AML-193 (cell line): ENCODE measurements around the gene PKDCC.

Experiments used
- DNase-seq, 2 experiments: peaks; one replicate each; lab custom pipeline; 2025; lab: John Stamatoyannopoulos, UW

Gene PKDCC

DNA sequence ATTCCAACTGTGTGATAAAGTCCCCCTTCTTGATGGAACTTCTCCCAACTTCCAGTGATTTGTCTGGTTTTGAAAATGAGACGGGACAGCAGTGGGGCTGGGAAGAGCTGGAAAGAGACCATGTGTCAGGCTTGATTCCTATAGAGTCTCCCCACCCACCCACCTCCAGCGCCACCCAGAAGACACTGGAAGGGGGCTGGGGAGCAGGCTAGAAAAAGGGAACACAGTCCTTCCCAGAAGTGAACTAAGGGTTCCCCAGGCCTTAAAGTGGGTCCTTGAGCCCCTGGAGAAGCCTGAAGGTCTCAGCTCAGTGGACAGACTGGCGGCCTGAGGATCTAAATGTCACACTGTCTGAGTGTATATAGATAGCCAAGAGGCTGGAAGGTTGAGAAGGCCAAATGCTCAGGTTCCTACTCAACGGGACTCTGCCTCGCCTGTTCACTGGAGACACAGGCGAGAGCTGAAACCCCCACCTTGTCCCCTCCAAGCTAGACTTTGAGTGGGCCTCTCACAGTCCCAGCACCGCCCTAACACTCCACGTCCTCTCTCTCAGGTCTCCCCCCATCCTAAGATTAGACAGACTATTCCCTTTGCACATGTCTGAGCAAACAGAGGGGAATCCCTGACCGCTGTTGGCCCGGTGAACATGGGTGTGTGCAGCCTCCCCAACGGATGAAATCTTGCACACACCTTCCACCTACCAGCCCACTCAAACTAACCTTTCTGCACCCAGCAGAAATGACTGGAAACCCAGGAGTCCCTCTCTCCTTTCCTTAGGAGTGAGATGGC lies 1.6 kb downstream of the PKDCC start:
- DNase-seq: no peak

DNA sequence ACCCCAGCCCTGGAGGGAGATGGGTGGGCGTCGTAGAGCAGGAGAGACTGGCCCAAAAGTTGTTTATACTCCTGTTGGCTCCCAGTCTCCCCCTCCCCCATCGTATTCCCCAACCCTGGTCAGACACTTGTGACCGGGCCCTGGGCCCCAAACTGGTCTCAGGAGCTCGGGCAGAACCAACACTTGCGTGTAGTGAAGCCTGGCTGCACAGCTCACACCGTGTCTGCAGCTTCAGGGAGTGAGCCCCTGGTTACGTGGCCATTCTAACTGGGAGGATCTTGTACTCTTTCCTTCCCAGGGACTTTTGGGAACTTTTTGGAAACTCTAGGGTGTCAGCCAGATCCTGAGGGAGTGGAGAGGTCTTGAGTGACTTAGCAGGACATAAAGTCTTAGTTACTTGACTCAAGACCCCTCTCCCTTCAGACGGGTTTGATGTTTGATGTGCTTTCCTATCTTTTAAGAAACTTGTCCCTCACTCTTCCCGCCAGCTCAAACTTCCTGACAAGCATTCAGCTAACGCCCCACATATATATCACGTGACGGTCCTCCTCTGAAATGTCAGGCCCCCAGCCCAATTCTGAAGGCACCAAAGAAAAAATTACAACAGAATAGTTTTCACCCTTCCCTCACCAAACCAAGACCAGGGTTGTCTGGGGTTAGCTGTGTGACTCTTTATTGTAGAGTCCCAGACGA lies 2.3 kb downstream of the PKDCC start:
- DNase-seq: no peak

DNA sequence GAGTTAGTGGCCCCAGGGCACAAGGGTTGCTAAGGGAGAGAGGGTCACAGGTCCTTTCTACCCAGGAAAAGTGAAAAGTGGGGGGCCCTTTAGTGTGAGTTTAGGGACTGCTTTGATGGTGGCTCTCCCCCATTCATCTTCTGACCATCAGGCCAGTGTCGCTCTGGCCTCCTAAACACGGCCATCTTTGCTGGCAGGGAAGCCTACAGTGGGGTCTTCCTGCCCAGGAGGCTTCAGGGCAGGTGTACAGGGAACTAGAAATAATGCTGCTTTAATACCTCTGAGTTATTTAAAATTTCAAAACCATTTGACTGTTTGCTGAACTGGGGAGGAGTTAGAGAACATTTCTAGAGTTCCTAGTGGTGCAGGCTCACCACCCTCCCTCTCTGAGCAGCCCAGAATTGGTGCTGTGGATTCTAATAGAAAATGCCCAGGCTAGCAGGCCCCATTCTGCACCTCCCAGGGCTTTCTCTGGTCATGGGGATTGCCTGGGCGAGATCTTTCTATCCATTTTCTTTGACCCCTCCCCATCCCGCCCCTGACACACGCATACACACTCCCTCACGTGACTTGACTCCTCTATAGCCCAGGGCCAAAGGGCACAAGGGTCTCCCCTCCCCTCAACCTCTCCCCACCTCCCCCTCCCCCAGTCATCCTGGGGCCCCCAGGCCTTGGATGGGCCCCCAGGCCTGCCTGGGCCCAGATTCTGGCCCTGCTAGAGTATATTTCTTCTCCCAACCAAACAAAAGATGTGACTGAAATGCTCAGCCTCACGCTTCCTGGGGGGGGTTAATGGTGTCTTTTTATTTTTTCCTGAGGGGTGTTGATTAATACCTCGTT lies 3.1 kb downstream of the PKDCC start:
- no peak for DNase-seq

DNA sequence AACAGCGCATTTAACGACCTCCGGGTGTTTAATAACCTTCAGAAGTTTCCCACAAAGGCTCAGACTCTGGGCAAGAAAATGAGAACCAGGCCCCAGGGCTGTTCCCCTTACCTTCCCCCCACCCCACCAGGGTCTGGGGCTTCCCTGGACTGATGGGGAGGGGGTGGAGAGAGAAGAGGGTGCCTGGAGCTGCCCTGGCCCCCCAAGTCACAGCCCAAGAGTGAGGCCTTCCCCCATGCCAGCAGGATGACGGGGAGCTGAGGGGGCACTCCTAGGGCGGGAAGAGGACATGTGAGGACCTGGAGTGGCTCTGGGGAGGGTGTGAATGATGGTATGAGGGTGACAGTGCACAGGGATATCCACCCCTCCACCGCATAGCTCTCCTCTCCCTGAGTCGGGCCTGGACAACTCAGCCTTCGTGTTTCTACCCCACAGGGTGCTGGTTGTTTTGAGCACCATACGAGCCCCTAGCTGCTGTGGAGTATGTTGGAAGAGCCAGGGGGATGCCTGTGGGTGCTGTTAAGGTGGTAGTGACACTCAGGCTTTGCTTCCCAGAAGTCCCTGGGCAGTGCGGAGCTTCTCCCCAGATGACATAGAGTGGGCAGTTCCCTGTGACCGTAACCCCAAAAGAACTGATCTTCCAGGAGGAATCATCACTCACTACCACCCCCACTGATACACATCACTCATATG lies 3.9 kb downstream of the PKDCC start:
- no peak for DNase-seq

DNA sequence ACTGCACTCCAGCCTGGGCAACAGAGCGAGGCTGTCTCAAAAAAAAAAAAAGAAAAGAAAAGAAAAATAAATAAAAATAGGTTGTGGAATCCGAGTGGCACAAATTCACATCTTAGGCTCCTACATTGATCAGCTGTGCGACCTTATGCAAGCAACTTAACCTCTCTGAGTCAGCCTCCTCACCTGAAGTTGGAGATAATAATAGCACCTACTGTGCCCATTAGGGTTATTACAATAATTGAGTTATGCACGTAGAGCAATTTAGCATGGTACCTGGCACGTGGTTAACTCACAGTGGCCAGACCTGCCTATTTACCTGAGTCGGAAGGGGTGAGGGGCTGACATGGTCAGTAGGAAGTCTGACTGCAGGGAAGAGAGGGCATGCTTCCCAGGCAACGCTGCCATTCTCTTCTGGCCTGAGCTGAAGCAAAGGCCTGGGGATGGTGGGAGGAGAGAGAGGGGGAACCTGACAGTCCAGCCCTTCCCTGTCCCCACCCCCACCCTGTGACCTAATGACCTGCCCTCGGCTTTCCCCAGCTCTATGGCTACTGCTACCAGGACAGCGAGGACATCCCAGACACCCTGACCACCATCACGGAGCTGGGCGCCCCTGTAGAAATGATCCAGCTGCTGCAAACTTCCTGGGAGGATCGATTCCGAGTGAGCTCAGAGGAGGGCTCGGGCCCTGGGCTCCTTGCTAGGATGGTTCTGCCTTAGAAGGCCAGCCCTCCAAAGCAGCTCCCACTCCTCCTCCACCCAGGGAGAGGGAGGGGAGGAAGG lies 5.1 kb downstream of the PKDCC start:
- no peak for DNase-seq

DNA sequence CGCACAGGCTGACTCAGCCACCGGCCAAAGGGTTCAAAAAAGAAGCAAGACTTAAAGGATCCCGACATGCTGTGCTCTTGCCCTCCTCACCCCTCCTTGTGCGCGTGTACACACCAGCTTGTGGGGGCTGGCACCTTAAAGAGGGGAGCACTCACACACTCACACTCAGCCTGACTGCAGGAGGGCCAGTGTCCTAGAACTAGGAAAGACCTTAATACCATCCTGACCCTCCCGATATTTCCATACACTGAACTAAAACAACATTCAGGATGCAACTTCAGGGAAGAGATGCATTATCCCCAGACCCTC lies 5.6 kb downstream of the PKDCC start:
- no peak for DNase-seq

DNA sequence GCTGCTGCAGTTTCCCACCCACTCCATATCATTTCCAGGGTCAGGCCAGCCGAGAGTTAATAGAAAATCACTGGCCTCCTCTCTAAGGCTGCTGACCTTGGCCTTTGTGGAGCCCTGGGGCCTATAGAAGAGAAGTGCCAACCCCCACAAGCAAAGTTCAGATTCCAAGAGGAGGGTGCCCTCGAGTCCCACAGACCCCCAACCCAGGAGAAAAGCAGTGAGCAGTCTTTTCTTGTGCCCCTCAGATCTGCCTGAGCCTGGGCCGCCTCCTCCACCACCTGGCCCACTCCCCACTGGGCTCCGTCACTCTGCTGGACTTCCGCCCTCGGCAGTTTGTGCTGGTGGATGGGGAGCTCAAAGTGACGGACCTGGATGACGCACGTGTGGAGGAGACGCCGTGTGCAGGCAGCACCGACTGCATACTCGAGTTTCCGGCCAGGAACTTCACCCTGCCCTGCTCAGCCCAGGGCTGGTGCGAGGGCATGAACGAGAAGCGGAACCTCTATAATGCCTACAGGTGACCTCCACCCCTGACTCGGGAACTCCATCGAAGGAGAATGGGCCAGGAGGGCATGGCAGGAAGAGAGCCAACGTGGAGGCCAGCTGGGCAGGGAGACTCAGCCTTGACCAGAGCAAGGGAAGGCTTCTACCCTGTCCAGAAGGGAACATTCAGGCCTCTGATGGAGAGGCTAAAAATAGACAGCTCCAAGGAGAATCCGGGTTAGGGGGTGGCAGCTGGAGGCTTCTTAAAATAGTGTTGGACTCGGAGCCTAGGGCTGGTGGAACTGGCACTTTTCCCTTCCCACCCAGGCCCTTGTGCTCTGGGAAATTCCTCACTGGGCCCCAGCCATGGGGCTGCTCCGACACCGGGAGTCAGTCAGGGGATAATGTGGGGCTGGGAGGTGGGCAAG lies 6.2 kb downstream of the PKDCC start:
- DNase-seq: no peak

DNA sequence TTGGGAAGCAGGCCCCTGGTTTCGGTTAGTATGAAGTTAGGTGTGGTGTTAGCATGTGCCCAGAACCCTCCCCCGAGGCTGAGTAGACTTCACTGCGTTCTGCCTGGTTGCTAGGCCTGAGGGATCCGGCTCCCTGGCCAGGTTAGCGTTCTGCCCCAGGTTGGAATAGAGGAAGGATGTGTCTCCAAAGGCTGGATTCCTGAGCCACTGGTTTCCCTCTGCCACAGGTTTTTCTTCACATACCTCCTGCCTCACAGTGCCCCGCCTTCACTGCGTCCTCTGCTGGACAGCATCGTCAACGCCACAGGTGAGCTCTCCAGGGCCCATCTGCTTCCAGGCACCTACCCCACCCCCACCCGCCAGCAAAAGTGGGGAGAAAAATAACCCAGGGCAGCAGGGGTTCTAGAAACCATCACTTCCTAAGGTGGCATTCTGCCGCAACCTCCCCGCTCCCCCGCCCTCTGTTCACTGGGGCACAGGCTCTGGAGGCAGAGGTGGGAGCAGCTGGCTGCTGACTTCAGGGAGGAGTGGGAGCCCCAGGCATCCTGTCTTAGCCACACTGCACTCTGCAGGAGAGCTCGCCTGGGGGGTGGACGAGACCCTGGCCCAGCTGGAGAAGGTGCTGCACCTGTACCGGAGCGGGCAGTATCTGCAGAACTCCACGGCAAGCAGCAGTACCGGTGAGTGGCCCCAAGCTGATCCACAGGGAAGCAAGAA lies 7.1 kb downstream of the PKDCC start:
- DNase-seq: no peak

DNA sequence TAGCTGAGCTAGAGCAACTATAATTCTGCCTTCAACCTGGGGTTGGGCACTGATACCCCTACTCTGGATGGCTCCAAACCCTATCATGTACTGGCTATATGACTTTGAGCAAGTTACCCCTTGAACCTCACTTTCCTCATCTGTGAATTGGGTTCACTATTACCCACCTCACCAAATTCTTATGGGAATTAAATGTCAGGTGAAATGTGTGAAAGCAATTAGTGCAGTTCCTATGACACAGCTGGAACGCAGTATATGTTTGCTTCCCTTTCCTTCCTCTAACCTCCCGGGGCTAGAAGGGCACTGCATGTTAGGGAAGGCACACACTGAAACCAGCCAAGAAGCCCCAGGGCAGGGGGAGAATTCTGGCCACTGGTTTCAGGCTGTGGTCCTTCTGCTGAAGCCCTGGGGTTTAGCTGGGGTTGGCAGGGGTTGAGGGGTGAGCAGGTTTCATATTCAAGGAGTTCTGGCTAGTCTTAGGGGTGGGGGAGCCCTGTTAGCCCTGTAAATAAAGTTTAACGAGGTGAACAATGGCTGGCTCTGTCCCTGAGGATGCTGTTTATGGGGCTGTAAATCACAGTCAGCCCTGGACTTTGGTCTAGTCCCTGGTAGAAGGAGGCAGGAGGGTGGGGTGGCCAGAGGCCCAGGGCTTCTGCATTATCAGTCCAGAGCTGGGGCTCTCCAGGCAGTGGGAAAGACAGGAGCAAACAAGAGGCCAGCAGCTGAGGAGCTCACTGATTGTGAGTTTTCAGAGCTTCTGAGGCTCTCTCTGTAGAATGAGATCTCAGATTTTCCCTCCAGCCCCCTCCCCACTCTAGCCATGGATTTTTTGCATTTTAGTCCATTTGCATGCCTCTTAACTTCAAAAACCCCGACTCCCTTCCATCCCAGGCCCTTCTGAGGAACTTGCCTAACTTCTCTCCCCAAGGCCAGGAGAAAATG lies 8.0 kb downstream of the PKDCC start:
- DNase-seq: no peak

DNA sequence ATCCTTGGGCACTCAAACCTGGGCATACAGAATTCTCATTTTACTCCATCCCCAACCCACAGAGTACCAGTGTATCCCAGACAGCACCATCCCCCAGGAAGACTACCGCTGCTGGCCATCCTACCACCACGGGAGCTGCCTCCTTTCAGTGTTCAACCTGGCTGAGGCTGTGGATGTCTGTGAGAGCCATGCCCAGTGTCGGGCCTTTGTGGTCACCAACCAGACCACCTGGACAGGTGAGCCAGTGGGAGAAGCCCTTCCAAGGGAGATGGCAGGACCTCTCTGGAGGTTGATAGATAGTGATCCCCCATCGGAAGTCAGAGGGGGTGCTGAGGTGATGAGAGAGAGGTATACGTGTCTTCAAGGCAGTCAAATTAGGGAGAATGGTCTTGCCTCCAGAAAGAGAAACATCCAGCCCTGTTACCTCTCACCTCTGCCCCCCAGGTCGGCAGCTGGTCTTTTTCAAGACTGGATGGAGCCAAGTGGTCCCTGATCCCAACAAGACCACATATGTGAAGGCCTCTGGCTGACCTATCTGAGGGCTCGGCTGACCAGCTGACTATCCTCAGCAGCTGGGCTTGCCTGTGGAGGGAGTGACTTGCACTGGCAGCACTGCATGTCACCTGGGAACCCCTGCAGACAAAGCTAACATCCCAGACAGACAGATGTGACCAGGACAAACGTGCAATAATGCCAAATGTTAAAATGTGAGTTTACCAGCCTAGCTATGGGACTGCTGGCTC lies 9.5 kb downstream of the PKDCC start:
- DNase-seq: no peak

DNA sequence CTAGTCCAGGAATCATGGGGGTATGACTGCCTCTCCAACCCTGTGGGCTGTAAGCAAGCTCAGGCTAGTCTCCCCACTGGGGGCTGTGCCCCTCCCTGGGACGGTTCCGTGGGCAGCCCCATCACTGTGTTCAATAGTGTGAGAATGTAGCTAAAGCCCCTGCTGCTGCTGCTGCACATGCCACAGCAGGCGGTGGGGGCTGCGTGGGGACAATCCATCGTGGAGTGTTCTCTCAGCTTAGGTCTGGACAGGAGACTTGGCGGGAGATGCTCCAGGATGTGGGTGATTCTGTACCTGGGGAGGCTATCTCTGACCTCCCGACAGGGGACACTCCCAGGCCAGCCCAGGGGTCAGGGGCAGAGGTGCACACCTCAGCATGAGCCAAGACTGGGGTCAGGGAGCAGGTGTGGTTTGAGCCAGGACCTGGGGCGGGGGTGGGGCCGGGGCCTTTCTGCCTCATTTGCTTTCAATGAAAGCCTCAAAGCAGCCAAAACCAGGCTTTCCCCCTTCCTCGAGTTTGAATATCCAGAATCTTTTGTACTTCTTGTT lies 10.2 kb downstream of the PKDCC start:
- DNase-seq: no peak

DNA sequence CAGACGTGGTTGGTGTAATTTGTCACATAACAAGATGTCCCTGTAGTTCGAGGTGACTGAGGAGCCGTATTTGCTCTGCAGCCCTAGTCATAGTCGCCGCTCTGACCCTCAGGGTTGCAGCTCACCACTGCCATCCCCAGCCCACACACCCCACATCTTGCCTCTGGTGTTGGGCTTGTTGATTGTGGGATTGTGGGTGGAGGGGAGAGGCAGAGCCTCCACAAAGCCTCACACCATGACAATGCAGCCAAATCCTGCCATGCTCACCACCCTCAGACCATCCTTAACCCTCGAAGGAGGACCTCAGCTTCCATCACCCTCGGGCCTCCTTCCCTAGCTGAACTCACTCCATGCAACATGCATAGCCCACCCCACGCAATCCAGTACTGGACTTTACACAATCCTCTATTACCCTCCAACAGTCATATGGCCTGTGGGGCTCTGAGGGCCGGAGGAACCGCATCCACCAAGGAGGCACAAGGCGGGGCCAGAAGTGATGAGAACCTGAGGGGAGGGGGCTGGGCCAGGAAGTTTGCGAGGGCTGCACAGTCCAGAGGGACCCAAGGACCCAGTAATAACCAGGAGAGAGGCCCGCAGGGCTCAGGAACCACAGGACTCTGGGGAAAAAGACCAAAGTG lies 11.6 kb downstream of the PKDCC start:
- DNase-seq: no peak

DNA sequence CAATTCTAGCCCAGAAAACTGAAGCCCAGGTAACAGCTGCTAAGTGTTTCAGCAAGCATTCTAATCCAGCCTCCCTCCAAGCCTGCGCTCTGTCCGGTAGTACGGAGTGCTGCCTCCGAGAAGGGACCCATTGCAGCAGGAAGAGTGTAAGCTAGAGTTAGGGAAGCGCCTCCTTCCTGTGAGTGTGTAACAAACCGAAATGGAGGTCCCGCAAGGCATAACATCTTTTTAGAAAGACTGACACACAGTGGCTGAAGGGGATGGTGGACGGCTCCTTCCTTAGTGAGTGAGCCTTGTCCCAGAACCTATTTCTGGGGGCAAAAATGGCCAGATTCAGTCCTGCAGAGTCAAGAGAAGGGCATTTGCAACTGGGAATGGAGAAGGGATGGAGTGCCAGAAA lies 12.2 kb downstream of the PKDCC start:
- DNase-seq: no peak

DNA sequence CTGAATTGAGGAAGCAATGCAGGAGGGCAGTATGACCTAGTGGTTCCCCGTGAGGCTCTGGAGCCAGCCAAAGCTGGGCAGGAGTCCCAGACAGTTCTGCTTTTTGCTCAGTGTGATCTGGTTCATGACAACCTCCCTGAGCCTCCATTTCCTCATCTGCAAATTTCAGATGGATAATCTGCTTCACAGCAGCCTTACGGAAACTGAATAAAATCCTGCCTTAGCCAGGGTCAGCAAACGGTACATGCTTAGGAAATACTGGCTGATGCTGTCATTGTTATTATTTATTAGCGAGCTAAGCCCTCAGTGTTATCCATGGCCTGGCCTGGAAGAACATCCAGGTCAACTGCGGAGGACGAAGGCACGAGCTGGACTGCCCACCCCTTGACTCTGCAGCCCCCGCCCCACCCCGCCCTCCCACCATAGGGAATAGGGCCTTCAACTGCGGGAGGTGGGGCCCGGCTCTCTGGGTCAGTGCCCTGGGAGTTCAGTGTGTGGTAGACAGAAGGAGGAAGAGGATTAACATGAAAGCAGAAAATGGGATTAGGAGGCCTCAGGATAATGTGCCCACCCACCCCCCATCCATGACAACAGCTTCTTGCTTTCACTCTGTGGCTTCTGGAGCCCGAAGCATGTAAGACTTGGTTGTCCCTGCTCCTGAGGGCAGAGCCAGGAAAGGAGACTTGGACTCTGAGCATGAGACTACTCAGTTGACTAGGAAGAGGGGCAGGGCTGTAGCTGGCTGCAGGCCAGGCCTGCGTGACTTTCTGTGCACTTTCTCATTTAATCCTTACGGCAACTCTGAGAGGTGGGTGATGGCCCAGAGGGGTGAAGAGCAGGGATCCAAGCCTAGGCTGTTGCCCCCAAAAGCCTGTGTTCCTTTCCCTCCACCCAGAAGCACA lies 13.1 kb downstream of the PKDCC start:
- no peak for DNase-seq

DNA sequence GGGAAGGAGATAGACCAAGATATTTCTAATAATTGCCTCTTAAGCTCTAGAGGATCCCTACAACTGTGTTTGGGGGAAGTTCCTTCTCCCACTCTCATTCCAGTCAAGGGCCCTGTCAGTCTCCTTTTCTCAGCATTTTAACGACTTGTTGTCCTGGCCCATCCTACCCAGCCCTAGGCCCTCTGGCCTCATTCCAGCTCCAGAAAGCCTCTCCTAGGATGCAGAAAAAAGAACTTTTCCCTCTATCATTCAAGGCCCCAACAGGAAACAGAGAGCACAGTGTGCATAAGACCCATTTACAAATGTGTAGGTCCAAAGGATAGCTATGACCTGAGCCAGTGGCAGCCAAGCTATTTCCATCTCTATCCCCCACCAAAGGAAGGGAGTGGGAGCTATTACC lies 14.0 kb downstream of the PKDCC start:
- DNase-seq: no peak
